HepG2 (cell line): ENCODE results near the gene AFG1L. TPM values are rescaled to one million over a fixed set of nuclear protein-coding genes. Genes with fewer than 3 reads are reported as not detected.

Experiments
- HOXA9 ChIP-seq: sonication (generic); formaldehyde crosslinking; IDR thresholded peaks from 2 replicates; pipeline ENCODE4 v1.8.1; 2022; ENCODE audit warnings: missing genetic modification reagents, mild to moderate bottlenecking, moderate library complexity, borderline replicate concordance
- NCOA2 ChIP-seq: sonication (generic); formaldehyde crosslinking; IDR thresholded peaks from 2 replicates; pipeline ENCODE4 v1.8.0; 2022; ENCODE audit warnings: inconsistent platforms
- NFRKB ChIP-seq: fragments of 450-650 bp; IDR thresholded peaks from 2 replicates; pipeline ENCODE4 v1.6.1; 2017
- SNRNP70 ChIP-seq: fragments of 200-400 bp; formaldehyde crosslinking; IDR thresholded peaks from 2 replicates; pipeline ENCODE4 v1.6.1; 2017; ENCODE audit warnings: mild to moderate bottlenecking, low read depth, low read length, moderate library complexity
- ZFP36L2 ChIP-seq: sonication (generic); formaldehyde crosslinking; IDR thresholded peaks from 2 replicates; pipeline ENCODE4 v1.4.0; 2020; ENCODE audit warnings: missing genetic modification reagents
- ZNF142 ChIP-seq: sonication (generic); formaldehyde crosslinking; IDR thresholded peaks from 2 replicates; pipeline ENCODE4 v1.4.0; 2020; ENCODE audit warnings: missing genetic modification reagents
- ZNF724P ChIP-seq: sonication (generic); formaldehyde crosslinking; IDR thresholded peaks from 2 replicates; pipeline ENCODE4 v1.8.0; 2022; ENCODE audit warnings: missing genetic modification reagents, borderline replicate concordance
- polyA plus RNA-seq, 8 experiments: library from polyadenylated mRNA; depleted of rRNA in 3 of 8; stranded (reverse) in 7 of 8; unstranded in 1 of 8; fragments of >200 nt; fragmentation: Illumina TruSeq in 4 of 8; extraction: Trizol in 4 of 8; gene quantifications; 2 replicates each; pipeline versions ENCODE4 v1.2.1 to v1.2.3, GENCODE V29; 2011 to 2016; ENCODE audit warnings: low read depth in 4 of 8, missing spikeins in 1 of 8, mixed read lengths in 1 of 8; ENCODE audit not compliant: insufficient read depth in 1 of 8
- total RNA-seq, 5 experiments: library from RNA; depleted of rRNA; stranded (reverse); fragments of >200 nt; fragmentation: Illumina TruSeq; extraction: Trizol; gene quantifications; 2 replicates each; pipeline ENCODE4 v1.2.3, GENCODE V29; 2016; ENCODE audit warnings: low read depth in 1 of 5

AFG1L gene
- total and polyA plus RNA-seq, 2 of the 13 experiments (the other 11 are each of a cell fraction or from before 2014, with no cell fraction given), result 3.1 to 14.0 TPM

- TF ChIP-seq NCOA2 (CRISPR knock-in tag) (no peak), ZNF142 (CRISPR knock-in tag) (no peak), ZNF724P (no peak), NFRKB (no peak), ZFP36L2 (CRISPR knock-in tag) (no peak), HOXA9 (no peak), SNRNP70 (no peak)
Measured at GRCh38 chr6:108568101-108568500, 273.2 kb downstream of the AFG1L start (continued).
